Measurements from ENCODE around the gene LIMS1.

The LIMS1 gene

GRCh38 chr2:108615480-108616090, 81.3 kb downstream of the LIMS1 start:
- DNase-seq (ENCODE audit: low spot score) = no peak

- no peak for DNase-seq (ENCODE audit: low spot score)
These were observed 82.0 kb downstream of the LIMS1 start for GRCh38 chr2:108616318-108616717.

GRCh38 chr2:108616751-108617161, 82.5 kb downstream of the LIMS1 start:
- no peak for DNase-seq (ENCODE audit: low spot score)

- DNase-seq (ENCODE audit: low spot score) = no peak
These were observed 83.3 kb downstream of the LIMS1 start for GRCh38 chr2:108617617-108618016.

DNA sequence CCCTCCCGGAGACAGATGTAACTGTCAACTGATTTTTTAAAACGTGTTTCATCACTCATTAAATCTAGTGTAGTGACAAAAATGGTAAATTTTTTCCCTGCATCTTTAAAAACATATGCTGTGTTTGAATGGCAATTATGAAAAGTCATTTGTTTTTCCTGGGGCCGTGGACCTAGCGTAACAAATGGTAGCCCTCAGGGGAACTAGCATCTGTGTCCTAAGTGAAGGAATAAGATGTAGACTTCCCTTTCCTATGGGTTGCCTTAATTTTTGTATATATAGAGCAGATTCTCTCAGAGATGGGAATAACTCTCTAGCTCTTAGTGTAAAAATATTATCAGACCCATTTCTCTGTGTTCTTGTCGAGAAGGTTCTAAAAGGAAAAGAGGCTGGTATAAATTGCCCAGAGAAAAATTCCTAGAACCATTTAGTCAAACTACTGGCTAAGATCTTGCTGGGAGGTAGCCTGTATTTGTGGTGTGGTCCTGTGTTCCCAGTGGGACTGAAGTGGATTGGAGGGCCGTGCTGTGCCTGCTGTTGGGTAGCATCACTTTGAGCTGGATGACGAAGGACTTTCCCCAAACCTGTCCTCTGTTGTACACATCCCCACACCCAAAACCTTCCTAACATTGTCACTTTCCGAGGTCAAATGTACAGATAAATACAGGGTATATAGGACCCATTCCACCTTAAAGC, 85.8 kb downstream of the LIMS1 start:
- DNase-seq (ENCODE audit: low spot score) = no peak

- no peak for DNase-seq (ENCODE audit: low spot score)
These were observed 86.4 kb downstream of the LIMS1 start for GRCh38 chr2:108620656-108621055.

GRCh38 chr2:108621087-108621559, 86.9 kb downstream of the LIMS1 start:
- DNase-seq (ENCODE audit: low spot score) = no peak

- DNase-seq (ENCODE audit: low spot score) = no peak
These were observed 87.7 kb downstream of the LIMS1 start for GRCh38 chr2:108621687-108622681.

DNA sequence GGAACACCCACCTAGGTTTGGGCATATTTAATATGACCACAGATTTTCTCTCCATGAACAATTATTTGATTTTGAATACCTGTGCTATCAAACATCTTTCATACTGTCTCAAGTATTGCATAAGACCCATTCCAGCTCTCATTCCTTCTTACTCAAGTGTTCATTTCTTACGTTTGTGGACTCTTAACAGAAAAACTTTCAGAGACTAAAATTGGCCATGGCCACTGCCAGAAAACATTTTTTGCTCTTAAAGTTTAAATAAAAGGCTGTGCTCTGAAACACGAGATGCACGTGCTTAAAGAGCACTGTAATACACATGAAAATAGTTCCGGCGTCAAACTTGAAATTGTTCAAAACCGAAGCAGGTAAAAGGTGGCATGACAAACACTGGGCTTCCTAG, 89.3 kb downstream of the LIMS1 start:
- DNase-seq (ENCODE audit: low spot score) = no peak

DNA sequence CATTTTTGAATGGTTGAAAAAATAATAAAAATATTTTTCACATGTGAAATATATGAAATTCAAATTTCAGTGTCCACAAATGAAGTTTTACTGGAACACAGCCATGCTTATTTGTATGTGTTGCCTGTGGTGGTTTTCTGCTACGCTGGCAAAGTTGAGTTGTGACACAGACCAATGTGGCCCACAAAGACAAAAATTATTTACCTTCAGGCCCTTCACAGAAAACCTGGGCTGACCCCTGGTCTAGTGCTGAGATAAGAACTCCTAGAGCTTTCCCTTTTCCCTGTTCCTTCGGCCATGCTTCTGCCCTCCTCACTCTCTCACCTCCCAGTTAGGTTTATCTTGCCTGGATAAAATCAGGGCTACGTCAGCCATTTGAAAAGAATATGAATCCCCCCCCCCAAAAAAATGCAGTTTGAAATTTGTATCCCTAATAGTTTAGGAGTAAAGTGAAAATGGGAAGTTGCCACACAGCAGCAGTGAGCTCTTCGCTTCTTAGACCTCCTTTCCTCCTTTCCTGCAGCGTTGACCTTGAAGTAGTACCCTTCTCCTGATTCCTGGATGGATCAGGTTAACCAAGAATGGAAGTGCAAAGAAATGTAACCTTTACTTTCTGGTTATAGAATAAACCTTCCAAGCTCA, 91.0 kb downstream of the LIMS1 start:
- no peak for DNase-seq (ENCODE audit: low spot score)

GRCh38 chr2:108625828-108626195, 91.5 kb downstream of the LIMS1 start:
- no peak for DNase-seq (ENCODE audit: low spot score)

GRCh38 chr2:108626995-108627394, 92.7 kb downstream of the LIMS1 start:
- no peak for DNase-seq (ENCODE audit: low spot score)

GRCh38 chr2:108627911-108628567, 93.8 kb downstream of the LIMS1 start:
- DNase-seq (ENCODE audit: low spot score) = no peak

GRCh38 chr2:108628936-108629335, 94.7 kb downstream of the LIMS1 start:
- DNase-seq (ENCODE audit: low spot score) = no peak

DNA sequence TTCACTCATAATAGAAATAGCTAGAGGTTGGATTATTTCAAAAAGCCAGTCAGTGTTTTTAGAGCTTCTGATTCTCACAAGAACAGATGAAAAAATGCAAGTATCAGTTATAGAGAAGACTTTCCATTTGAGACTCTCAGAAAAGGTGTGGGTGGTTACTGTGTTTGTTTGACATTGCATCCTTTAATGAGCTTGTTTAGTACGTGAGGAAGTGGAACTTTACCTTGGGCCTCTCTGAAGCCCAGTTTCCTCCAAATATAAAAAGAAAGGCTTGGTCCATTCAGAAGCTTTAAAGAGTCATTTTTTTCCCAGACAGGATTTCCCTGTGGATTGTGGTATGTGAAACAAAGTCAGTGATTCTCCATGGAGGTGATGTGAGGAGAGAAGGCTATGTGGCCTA, 95.1 kb downstream of the LIMS1 start:
- DNase-seq (ENCODE audit: low spot score) = no peak

- no peak for DNase-seq (ENCODE audit: low spot score)
These were observed 96.5 kb downstream of the LIMS1 start for GRCh38 chr2:108630567-108631405.

- no peak for DNase-seq (ENCODE audit: low spot score)
These were observed 98.3 kb downstream of the LIMS1 start for GRCh38 chr2:108632332-108633160.

GRCh38 chr2:108633409-108633808, 99.1 kb downstream of the LIMS1 start:
- DNase-seq (ENCODE audit: low spot score) = no peak

DNA sequence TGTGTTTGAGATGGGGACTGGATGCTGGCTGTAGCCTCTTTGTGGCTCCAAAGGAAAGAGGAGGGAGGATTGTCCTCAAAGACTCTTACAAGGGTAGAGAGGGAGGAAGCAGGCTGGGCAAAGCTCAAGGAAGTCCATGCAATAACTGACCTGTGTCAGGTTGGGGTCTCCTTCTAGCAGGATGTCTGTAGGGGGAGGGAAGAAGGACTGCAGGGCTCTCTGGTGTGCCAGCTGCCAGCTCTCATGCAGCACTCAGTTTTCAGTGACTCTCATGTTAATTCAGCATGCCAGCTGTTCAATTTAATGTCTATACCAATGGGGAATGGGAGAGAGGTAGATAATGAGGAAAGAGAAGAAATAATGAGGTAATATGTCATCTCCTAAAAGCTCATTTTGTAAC, 99.7 kb downstream of the LIMS1 start:
- DNase-seq (ENCODE audit: low spot score) = no peak

Measured in ecto neural progenitor cell (in vitro differentiated cells).